Activated T-cell treated with anti-CD3 and anti-CD28 coated beads, Interleukin-2, amount 50 U/mL, for 4 hours (primary cell): Measurements from ENCODE around the gene PAPPA. TPM values are rescaled to one million over a fixed set of nuclear protein-coding genes. Genes with fewer than 3 reads are reported as not detected.

ENCODE experiments used
- ATAC-seq, 2 donors: fragments of 200-7000 bp; cut with Tn5 transposase; one replicate each; pipeline ENCODE4 v1.10.0; 2021
- DNase-seq: peaks from one replicate; pipeline ENCODE4 v3.0.0-alpha.2; 2020
- H3K27me3 Mint-ChIP-seq: one replicate; pipeline ENCODE4 v1.8.0; 2021; ENCODE audit warnings: low read depth, mixed read lengths
- H3K36me3 Mint-ChIP-seq: one replicate; pipeline ENCODE4 v1.8.0; 2022; ENCODE audit warnings: mixed read lengths; ENCODE audit not compliant: insufficient read depth
- H3K4me1 Mint-ChIP-seq: one replicate; pipeline ENCODE4 v1.8.0; 2021; ENCODE audit warnings: low read depth, mixed read lengths
- H3K4me3 Mint-ChIP-seq: one replicate; pipeline ENCODE4 v1.8.0; 2021; ENCODE audit warnings: mild to moderate bottlenecking, moderate library complexity, mixed read lengths
- H3K9me3 Mint-ChIP-seq: one replicate; pipeline ENCODE4 v1.8.0; 2021; ENCODE audit warnings: mixed read lengths
- total RNA-seq, 3 donors: library from RNA; stranded (reverse); gene quantifications; one replicate each; pipeline ENCODE4 v1.2.1, GENCODE V29; 2021

Gene PAPPA
- under 1 TPM in 2 of 3 donors, not detected in 1; 0.22 to 0.28 TPM for total RNA-seq

DNA sequence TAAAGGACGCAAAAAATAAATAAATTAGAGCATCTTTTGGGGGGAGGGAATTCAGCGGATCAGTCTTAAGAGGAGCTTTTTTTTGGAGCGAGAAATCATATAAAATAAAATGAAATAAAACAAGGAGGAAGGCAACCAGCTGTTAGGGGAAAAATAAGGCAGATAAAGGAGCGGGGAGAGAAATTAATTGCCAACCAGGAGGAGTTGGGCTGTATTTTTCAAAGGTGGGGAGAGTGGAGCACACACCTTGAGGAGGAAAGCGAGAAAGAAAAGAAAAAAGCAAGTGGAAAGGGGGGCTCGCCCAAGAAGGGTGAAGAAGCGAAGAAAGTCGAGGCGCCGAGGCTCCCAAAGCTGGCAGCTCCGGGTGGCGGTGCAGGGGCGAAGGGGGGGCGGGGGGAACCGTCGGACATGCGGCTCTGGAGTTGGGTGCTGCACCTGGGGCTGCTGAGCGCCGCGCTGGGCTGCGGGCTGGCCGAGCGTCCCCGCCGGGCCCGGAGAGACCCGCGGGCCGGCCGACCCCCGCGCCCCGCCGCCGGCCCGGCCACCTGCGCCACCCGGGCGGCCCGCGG is at the start of gene PAPPA:
PAPPA (plus strand) TSS at position 27 of the 569 bp plus-strand sequence; CDS start at position 409, 382 bp downstream.
- Mint-ChIP-seq H3K4me1 (peaks cover 6% of the 10 kb centered on the region), H3K36me3 (no peaks in the 10 kb centered on the region), H3K4me3 (no peak within 1 kb of the TSS), H3K9me3 (no peaks in the 10 kb centered on the region), H3K27me3 (peaks cover 60% of the 10 kb centered on the region)
- ATAC-seq (no peak), DNase-seq (no peak)

DNA sequence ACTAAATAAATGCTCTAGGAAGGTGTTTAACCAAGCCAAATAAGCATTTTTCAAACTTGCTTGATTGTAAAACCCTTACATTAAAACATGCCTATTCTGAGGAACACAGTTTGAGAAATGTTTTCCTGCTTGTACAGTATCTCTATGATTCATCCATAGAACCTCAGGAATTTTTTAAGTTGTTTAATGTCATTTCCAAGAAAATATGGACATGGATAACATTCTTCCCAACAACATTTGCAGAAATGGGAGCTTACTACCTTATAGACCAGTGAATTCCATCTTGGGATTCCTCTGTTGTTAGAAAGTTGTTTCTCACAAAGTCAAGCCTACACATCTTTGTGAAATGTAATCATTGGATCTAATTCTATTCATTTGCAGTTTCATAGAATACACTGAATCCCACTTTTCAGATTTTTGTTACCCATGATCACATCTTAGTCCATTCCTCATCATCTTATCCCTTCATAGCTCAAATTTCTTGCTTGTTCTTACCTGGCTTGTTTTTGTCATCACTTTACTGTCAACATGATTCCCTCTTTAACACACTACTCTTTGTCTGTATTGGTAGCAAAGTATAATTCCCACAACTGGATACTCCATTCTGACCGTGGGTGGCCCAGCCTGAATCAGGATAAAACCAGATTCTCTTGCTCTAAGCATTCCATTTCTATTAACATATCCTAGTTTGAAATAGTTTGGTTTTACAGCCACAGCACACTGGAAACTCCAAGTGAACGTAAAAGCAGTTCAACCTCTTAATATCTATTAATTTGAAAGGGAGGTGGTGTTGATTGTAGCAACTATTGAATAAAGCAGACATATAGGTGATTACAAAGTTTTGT is 49.4 kb upstream of the PAPPA start:
- DNase-seq (no peak), ATAC-seq (no peak)
- no peaks in the 10 kb centered on the region for H3K4me1 Mint-ChIP-seq
- no peaks in the 10 kb centered on the region for H3K27me3 Mint-ChIP-seq
- H3K9me3 Mint-ChIP-seq = peaks cover 4% of the 10 kb centered on the region
- H3K4me3 Mint-ChIP-seq = no peak overlapping the region
- H3K36me3 Mint-ChIP-seq = no peaks in the 10 kb centered on the region

GRCh38 chr9:116112236-116112635 is 41.4 kb upstream of the PAPPA start:
- no peaks in the 10 kb centered on the region for H3K4me1 Mint-ChIP-seq
- no peak for ATAC-seq
- DNase-seq = no peak
- no peaks in the 10 kb centered on the region for H3K36me3 Mint-ChIP-seq
- H3K4me3 Mint-ChIP-seq = no peak overlapping the region
- no peaks in the 10 kb centered on the region for H3K27me3 Mint-ChIP-seq
- H3K9me3 Mint-ChIP-seq = peaks cover 12% of the 10 kb centered on the region

DNA sequence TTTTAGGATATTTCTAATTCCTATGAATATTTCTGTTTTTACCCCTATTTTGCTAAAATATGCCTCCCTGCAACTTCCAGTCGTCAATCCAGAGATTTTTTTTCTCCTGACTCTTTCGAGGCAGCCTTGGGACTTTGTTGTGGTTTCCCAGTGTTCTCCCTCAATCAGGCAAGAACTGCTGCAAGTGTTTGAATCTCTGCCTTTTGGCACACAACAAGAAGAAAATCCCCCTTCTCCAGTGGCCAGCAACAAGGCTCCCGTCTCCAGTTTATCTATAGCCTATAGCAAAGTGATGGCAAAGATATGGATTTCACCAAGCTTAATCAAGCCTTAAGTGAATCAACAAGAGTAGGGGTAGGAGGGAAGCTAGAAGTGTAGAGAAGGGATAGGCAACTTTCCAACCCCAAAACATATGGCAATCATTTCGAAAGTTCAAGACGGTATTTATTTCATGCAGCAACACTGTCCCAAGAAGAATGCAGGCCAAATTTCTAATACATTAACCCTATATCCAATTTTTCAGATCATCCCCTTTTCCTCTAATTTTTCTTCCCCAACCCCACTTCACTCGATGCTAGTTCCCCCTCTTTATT is 37.7 kb upstream of the PAPPA start:
- no peak for ATAC-seq
- H3K9me3 Mint-ChIP-seq = peaks cover 32% of the 10 kb centered on the region
- no peak overlapping the region for H3K4me3 Mint-ChIP-seq
- DNase-seq = no peak
- no peaks in the 10 kb centered on the region for H3K27me3 Mint-ChIP-seq
- no peaks in the 10 kb centered on the region for H3K4me1 Mint-ChIP-seq
- H3K36me3 Mint-ChIP-seq = no peaks in the 10 kb centered on the region

DNA sequence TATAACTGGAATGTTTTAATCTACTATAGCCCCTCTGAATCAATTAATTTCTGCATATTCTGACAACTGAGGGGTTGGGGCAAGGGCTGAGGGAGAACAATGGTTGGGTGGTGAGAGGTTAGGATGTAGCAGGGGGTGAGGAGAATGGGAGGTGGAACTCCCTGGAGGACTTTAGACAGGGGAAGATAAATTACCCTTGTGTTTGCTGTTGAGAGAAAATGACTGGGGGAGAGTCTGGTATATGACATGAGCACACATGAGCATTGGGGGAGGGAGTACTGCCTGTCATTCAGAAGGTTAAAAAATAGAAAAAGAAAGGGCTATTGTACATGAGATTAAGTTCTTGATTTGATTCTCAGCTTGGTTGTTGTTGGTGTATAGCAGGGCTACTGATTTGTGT is 37.2 kb upstream of the PAPPA start:
- Mint-ChIP-seq H3K9me3 (peaks cover 36% of the 10 kb centered on the region), H3K4me3 (no peak overlapping the region), H3K36me3 (no peaks in the 10 kb centered on the region), H3K27me3 (no peaks in the 10 kb centered on the region), H3K4me1 (no peaks in the 10 kb centered on the region)
- ATAC-seq (no peak), DNase-seq (no peak)

DNA sequence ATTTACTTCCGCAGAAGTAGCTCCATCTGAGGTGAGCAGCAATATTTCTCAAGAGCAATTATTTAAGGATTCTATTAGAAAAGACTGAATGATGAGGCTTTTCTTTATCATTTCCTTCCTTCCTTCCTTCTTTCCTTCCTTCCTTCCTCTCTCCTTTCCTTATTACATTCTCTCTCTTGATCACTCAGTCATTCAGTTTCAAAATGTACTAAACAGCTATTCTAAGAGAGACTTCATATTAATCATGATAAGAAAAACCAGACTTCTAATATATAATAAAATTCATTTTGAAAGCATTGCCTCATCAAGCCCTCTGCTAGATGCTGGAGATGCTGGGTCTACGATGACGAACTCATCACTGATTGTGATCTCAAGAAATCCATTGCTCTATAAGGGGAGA is 30.4 kb upstream of the PAPPA start:
- DNase-seq (no peak), ATAC-seq (no peak)
- Mint-ChIP-seq H3K27me3 (no peaks in the 10 kb centered on the region), H3K9me3 (peaks cover 23% of the 10 kb centered on the region), H3K4me1 (no peaks in the 10 kb centered on the region), H3K4me3 (no peak overlapping the region), H3K36me3 (no peaks in the 10 kb centered on the region)

DNA sequence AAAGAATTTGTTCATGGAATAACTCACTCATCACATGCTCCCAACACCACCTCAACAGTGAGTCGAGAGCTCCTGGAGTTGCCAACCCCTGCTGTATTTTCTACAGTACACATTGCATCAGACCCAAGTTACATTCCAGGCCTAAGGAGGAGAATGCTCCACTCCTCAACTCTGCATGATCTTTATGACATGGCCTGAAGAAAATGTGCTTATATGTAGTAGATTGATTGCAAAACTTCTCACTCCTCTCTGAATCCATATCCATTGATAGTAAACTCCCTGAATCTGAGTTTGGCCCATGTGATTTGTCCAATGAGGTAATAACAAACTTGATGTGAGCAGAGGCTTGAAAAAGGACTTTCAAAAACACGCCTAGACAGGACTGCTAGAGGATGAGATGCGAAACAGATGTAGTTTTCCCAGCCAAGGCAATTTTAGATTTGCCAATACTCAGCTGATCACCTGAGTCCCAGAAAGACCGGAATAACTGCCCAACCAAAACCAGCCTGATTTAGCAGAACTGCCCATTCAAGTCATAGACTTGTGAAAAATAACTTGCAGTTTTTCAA is 29.0 kb upstream of the PAPPA start:
- no peaks in the 10 kb centered on the region for H3K36me3 Mint-ChIP-seq
- DNase-seq = no peak
- peaks cover 2% of the 10 kb centered on the region for H3K27me3 Mint-ChIP-seq
- peaks cover 12% of the 10 kb centered on the region for H3K9me3 Mint-ChIP-seq
- ATAC-seq = no peak
- H3K4me1 Mint-ChIP-seq = no peaks in the 10 kb centered on the region
- no peak overlapping the region for H3K4me3 Mint-ChIP-seq

- H3K27me3 Mint-ChIP-seq = peaks cover 2% of the 10 kb centered on the region
These were observed 20.4 kb upstream of the PAPPA start for GRCh38 chr9:116133163-116133562.

DNA sequence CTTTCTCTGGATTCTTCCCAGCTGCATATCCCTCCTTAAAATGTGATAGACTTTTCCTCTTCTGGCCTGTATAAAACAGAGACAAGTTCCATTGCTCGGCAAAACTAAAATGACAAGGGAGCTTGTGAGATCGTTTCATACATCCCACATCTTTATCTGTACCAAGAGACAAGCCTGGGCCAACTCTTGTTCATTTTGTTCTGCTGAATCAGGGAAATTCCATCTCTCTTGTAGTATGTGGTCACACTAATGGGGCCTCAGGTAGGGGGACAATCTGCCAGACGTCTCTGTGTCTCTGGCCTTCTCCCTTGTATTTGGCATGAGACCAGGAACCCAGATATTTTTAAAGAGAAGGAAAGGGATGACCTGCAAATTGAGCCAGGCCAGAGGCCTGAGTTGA is 18.6 kb upstream of the PAPPA start:
- ATAC-seq = no peak
- DNase-seq = no peak
- Mint-ChIP-seq H3K4me1 (no peaks in the 10 kb centered on the region), H3K4me3 (no peak overlapping the region), H3K27me3 (no peaks in the 10 kb centered on the region), H3K9me3 (peaks cover 10% of the 10 kb centered on the region), H3K36me3 (no peaks in the 10 kb centered on the region)

More at GRCh38 chr9:116133163-116133562, 20.4 kb upstream of the PAPPA start:
- ATAC-seq (no peak), DNase-seq (no peak)
- peaks cover 11% of the 10 kb centered on the region for H3K9me3 Mint-ChIP-seq
- H3K36me3 Mint-ChIP-seq = no peaks in the 10 kb centered on the region
- no peak overlapping the region for H3K4me3 Mint-ChIP-seq
- H3K4me1 Mint-ChIP-seq = no peaks in the 10 kb centered on the region

- Mint-ChIP-seq H3K4me1 (no peaks in the 10 kb centered on the region), H3K4me3 (no peak overlapping the region), H3K36me3 (no peaks in the 10 kb centered on the region), H3K27me3 (no peaks in the 10 kb centered on the region), H3K9me3 (peaks cover 7% of the 10 kb centered on the region)
- DNase-seq = no peak
- no peak for ATAC-seq
These were observed 16.6 kb upstream of the PAPPA start for GRCh38 chr9:116137010-116137409.

DNA sequence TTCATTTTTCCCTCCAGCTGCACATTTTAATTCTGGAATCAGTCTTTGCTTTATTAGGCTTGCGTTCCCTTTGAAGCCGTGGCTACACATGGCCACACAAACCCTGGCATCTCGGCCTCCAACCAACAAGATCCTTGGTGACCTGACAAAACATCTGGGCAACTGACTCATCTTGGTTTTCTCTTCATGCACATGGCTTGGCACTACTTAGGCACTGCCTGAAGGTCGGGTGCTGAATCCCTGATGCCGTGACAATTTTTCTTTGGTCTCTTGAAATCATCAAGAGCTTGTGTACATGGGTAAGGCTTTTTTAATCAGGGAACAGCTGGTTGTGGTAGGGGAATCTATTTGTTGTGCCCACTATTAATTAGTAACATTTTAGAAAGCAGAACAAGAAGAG is 16.0 kb upstream of the PAPPA start:
- no peak for ATAC-seq
- Mint-ChIP-seq H3K27me3 (no peaks in the 10 kb centered on the region), H3K4me3 (no peak overlapping the region), H3K9me3 (peaks cover 7% of the 10 kb centered on the region), H3K36me3 (no peaks in the 10 kb centered on the region), H3K4me1 (no peaks in the 10 kb centered on the region)
- no peak for DNase-seq

- Mint-ChIP-seq H3K4me3 (no peak overlapping the region), H3K4me1 (no peaks in the 10 kb centered on the region), H3K27me3 (peaks cover 7% of the 10 kb centered on the region), H3K36me3 (no peaks in the 10 kb centered on the region), H3K9me3 (no peaks in the 10 kb centered on the region)
- ATAC-seq = no peak
- no peak for DNase-seq
These were observed 11.6 kb upstream of the PAPPA start for GRCh38 chr9:116141864-116142561.

DNA sequence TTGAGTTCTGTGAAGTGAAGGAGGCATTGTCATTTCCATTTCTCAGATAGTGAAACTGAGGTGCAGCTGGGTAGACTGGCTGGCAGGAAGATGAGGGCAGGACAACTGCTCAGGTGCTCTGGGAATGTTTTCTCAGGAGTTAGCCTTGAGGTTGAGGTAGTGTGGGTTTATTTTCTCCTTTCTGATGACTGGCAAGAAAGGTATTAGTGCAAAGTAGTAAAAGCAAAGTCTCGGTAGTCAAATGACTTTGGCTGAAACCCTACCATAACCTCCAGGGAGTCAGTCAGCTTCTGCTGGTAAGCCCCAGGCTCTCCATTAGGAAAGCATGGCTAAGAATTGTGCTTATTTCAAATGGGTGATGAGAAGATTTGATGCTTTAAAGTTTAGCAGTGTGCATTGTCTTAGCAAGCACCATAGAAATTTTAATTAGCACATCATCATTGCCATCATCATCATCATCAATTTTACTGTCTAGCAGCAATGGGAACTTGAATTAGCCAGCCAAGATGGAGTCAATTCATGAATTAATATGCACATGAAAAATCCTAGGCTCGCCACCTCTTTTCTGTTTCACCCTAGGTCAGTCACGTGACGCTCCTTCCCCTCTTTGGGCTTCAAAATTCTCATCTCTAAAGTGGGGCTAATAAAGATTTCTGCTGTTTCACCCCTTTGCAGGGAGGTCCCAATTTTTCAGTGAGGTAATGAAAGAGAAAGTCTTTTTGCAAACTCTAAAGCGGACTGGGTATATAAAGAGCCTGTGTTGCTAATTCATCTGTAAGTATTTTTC is 10.7 kb upstream of the PAPPA start:
- Mint-ChIP-seq H3K36me3 (no peaks in the 10 kb centered on the region), H3K9me3 (no peaks in the 10 kb centered on the region), H3K4me3 (no peak overlapping the region), H3K4me1 (no peaks in the 10 kb centered on the region), H3K27me3 (peaks cover 11% of the 10 kb centered on the region)
- ATAC-seq (no peak), DNase-seq (no peak)
